ENCODE data around the gene GALNTL6. TPM values are rescaled to one million over a fixed set of nuclear protein-coding genes. Genes with fewer than 3 reads are reported as not detected.

GALNTL6 gene
- total RNA-seq, 4 donors from 2014 or later: 0.26 to 4.0 (median 1.5) TPM; not detected in 1

- Histone ChIP-seq H3K36me3 (no peaks in the 10 kb centered on the region), H3K9me3 (no peaks in the 10 kb centered on the region), H3K27ac (no peak overlapping the region), H3K4me3 (no peak overlapping the region), H3K27me3 (no peaks in the 10 kb centered on the region), H3K4me1 (no peaks in the 10 kb centered on the region)
- DNase-seq (ENCODE audit: low spot score in 2 of 2): no peak
- WGBS: 96% methylated on average over 5 of the region's 5 CpGs
- no peak for TF ChIP-seq POLR2A (IDR thresholded peaks at IDR 0.05)
- TF ChIP-seq, protein P1, sequence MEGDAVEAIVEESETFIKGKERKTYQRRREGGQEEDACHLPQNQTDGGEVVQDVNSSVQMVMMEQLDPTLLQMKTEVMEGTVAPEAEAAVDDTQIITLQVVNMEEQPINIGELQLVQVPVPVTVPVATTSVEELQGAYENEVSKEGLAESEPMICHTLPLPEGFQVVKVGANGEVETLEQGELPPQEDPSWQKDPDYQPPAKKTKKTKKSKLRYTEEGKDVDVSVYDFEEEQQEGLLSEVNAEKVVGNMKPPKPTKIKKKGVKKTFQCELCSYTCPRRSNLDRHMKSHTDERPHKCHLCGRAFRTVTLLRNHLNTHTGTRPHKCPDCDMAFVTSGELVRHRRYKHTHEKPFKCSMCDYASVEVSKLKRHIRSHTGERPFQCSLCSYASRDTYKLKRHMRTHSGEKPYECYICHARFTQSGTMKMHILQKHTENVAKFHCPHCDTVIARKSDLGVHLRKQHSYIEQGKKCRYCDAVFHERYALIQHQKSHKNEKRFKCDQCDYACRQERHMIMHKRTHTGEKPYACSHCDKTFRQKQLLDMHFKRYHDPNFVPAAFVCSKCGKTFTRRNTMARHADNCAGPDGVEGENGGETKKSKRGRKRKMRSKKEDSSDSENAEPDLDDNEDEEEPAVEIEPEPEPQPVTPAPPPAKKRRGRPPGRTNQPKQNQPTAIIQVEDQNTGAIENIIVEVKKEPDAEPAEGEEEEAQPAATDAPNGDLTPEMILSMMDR (IDR thresholded peaks at IDR 0.05): no peak
- TF ChIP-seq POLR2AphosphoS5 (IDR thresholded peaks at IDR 0.05): no peak
- TF ChIP-seq EP300 (IDR thresholded peaks at IDR 0.05): no peak
Observed at GRCh38 chr4:172225457-172225856, 412.3 kb downstream of the GALNTL6 start.

DNA sequence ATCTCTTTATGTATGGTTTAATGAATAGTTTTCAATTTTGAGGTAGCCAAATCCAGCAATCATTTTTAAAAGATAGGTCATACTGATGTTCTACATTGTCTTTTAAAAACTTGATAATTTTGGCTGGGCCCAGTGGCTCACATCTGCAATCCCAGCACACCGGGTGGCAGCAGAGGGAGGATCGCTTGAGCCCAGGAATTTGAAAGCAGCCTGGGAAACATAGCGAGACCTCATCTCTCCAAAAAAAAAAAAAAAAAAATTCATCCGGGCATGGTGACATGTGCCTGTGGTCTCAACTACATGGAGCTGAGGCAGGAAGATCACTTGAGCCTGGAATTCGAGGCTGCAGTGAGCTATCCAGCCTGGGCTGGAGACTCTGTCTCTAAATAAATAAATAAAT lies 419.8 kb downstream of the GALNTL6 start:
- no peaks in the 10 kb centered on the region for H3K36me3 ChIP-seq
- no peak for TF ChIP-seq POLR2A (IDR thresholded peaks at IDR 0.05)
- TF ChIP-seq EP300 (IDR thresholded peaks at IDR 0.05): no peak
- TF ChIP-seq POLR2AphosphoS5 (IDR thresholded peaks at IDR 0.05): no peak
- TF ChIP-seq, protein P1 (IDR thresholded peaks at IDR 0.05): no peak
- no peaks in the 10 kb centered on the region for H3K4me1 ChIP-seq
- no peaks in the 10 kb centered on the region for H3K9me3 ChIP-seq
- DNase-seq (ENCODE audit: low spot score in 2 of 2): no peak
- WGBS: 58% methylated on average over 5 of the region's 5 CpGs
- no peak overlapping the region for H3K4me3 ChIP-seq
- no peak overlapping the region for H3K27ac ChIP-seq
- H3K27me3 ChIP-seq: no peaks in the 10 kb centered on the region

GRCh38 chr4:172243551-172243950 lies 430.3 kb downstream of the GALNTL6 start:
- DNase-seq (ENCODE audit: low spot score in 2 of 2): no peak

GRCh38 chr4:172245516-172245915 lies 432.3 kb downstream of the GALNTL6 start:
- H3K9me3 ChIP-seq: peaks cover 3% of the 10 kb centered on the region
- H3K4me3 ChIP-seq: no peak overlapping the region
- no peaks in the 10 kb centered on the region for H3K36me3 ChIP-seq
- TF ChIP-seq EP300 (IDR thresholded peaks at IDR 0.05): no peak
- no peak for TF ChIP-seq POLR2A (IDR thresholded peaks at IDR 0.05)
- no peak for TF ChIP-seq POLR2AphosphoS5 (IDR thresholded peaks at IDR 0.05)
- TF ChIP-seq, protein P1 (IDR thresholded peaks at IDR 0.05): no peak
- no peak for DNase-seq (ENCODE audit: low spot score in 2 of 2)
- H3K27me3 ChIP-seq: no peaks in the 10 kb centered on the region
- H3K4me1 ChIP-seq: no peaks in the 10 kb centered on the region
- no peak overlapping the region for H3K27ac ChIP-seq

More at GRCh38 chr4:172243551-172243950, 430.3 kb downstream of the GALNTL6 start:
- peaks cover 3% of the 10 kb centered on the region for H3K9me3 ChIP-seq
- 76% methylated on average over 4 of the region's 4 CpGs for WGBS
- no peak overlapping the region for H3K27ac ChIP-seq
- H3K27me3 ChIP-seq: no peaks in the 10 kb centered on the region
- H3K4me1 ChIP-seq: no peaks in the 10 kb centered on the region
- no peaks in the 10 kb centered on the region for H3K36me3 ChIP-seq
- no peak overlapping the region for H3K4me3 ChIP-seq
- TF ChIP-seq, protein P1 (IDR thresholded peaks at IDR 0.05): no peak
- TF ChIP-seq POLR2A (IDR thresholded peaks at IDR 0.05) (no peak), POLR2AphosphoS5 (IDR thresholded peaks at IDR 0.05) (no peak), EP300 (IDR thresholded peaks at IDR 0.05) (no peak)

- no peaks in the 10 kb centered on the region for H3K36me3 ChIP-seq
- WGBS: 38% methylated on average over 1 of the region's 1 CpG
- no peaks in the 10 kb centered on the region for H3K4me1 ChIP-seq
- DNase-seq (ENCODE audit: low spot score in 2 of 2): no peak
- TF ChIP-seq, protein P1 (IDR thresholded peaks at IDR 0.05): no peak
- no peak for TF ChIP-seq POLR2AphosphoS5 (IDR thresholded peaks at IDR 0.05)
- no peak for TF ChIP-seq POLR2A (IDR thresholded peaks at IDR 0.05)
- no peak for TF ChIP-seq EP300 (IDR thresholded peaks at IDR 0.05)
- no peaks in the 10 kb centered on the region for H3K9me3 ChIP-seq
- H3K27me3 ChIP-seq: no peaks in the 10 kb centered on the region
- no peak overlapping the region for H3K4me3 ChIP-seq
- no peak overlapping the region for H3K27ac ChIP-seq
Observed at GRCh38 chr4:172253409-172253808, 440.2 kb downstream of the GALNTL6 start.

Data from suprapubic skin (tissue), 4 donors.